HepG2 (cell line): ENCODE data around the gene ACSL5. TPM values are rescaled to one million over a fixed set of nuclear protein-coding genes. Genes with fewer than 3 reads are reported as not detected.
"Not testable (repeated sequence)": the region's sequence is repeated elsewhere in the genome, so short reads cannot be mapped to it uniquely, and the experiment has no call there.

Experiments used
- ATAC-seq: fragments of 200-7000 bp; cut with Tn5 transposase; 3 replicates; pipeline ENCODE4 v1.9.1; 2020; ENCODE audit warnings: mild to moderate bottlenecking, moderate library complexity
- BruUV-seq: library from RNA; stranded (reverse); fragments of 400-500 nt; replicated peaks from 2 replicates; lab custom pipeline; 2021; lab: Mats Ljungman, UMichigan
- CTCF ChIA-PET: fragments of 300-600 bp; formaldehyde crosslinking; extraction: SDS; loops from one replicate; lab custom pipeline; 2021; ENCODE audit warnings: low total read pairs, inconsistent platforms, low intra/inter-chr PET ratio; lab: Yijun Ruan, JAX
- POLR2A ChIA-PET: fragments of 350-600 bp; sonication (Branson Sonifier 250); formaldehyde crosslinking; loops from one replicate; lab custom pipeline; 2020; ENCODE audit warnings: antibody characterized with exemption, inconsistent platforms; lab: Yijun Ruan, JAX
- DNase-seq: peaks from one replicate; pipeline ENCODE4 v3.0.0-alpha.2; 2015; ENCODE audit warnings: low spot score
- FAIRE-seq: peaks from 3 replicates; lab custom pipeline; 2011; peaks lifted over from hg19 to GRCh38; lab: Jason Lieb, UNC
- H2AFZ ChIP-seq: one replicate; pipeline ENCODE4 v1.6.1; 2011; ENCODE audit warnings: low read length, inconsistent platforms
- H3K27ac ChIP-seq: fragments of 300-600 bp; 3 replicates; pipeline ENCODE4 v1.8.0; 2011; ENCODE audit warnings: mixed run types, mild to moderate bottlenecking, mixed read lengths, low read length, inconsistent platforms; ENCODE audit not compliant: insufficient read depth; ENCODE audit errors: extremely low read length
- H3K27me3 ChIP-seq, 2 experiments: fragments of 200-600 bp in 1 of 2; 2 replicates in 1 of 2; 3 replicates in 1 of 2; pipeline versions ENCODE4 v1.6.0 to v1.8.0; 2011; ENCODE audit warnings: low read length in 2 of 2, mild to moderate bottlenecking in 2 of 2, moderate library complexity in 2 of 2, inconsistent platforms in 1 of 2; ENCODE audit not compliant: insufficient read depth in 2 of 2, control insufficient read depth in 1 of 2
- H3K36me3 ChIP-seq, 2 experiments: fragments of 200-600 bp in 1 of 2; replicated peaks in 1 of 2; 2 replicates in 1 of 2; 3 replicates in 1 of 2; pipeline versions ENCODE4 v1.5.1 to v1.8.0; 2011; ENCODE audit warnings: low read length in 2 of 2, inconsistent platforms in 1 of 2; ENCODE audit not compliant: insufficient read depth in 2 of 2, control insufficient read depth in 1 of 2
- H3K4me1 ChIP-seq: 2 replicates; pipeline ENCODE4 v1.5.1; 2012; ENCODE audit warnings: low read length, inconsistent platforms; ENCODE audit not compliant: insufficient read depth
- H3K4me2 ChIP-seq: 2 replicates; pipeline ENCODE4 v1.6.0; 2011; ENCODE audit warnings: low read depth, low read length, inconsistent platforms
- H3K4me3 ChIP-seq, 3 experiments: fragments of 200-600 bp in 1 of 3; sonication (generic), shearing (Covaris generic) in 1 of 3; replicated peaks in 1 of 3; 2 replicates each; pipeline ENCODE4 v1.5.1; 2011 to 2016; ENCODE audit warnings: low read length in 3 of 3, inconsistent platforms in 2 of 3, low read depth in 2 of 3, mild to moderate bottlenecking in 2 of 3, control low read depth in 1 of 3, mixed read lengths in 1 of 3; ENCODE audit not compliant: insufficient read depth in 1 of 3
- H3K79me2 ChIP-seq: one replicate; pipeline ENCODE4 v1.6.1; 2011; ENCODE audit warnings: low read length, inconsistent platforms; ENCODE audit not compliant: insufficient read depth
- H3K9ac ChIP-seq: 2 replicates; pipeline ENCODE4 v1.6.0; 2011; ENCODE audit warnings: mild to moderate bottlenecking, low read depth, low read length, inconsistent platforms; ENCODE audit not compliant: insufficient read depth
- H3K9me3 ChIP-seq: 2 replicates; pipeline ENCODE4 v1.5.1; 2012; ENCODE audit warnings: mild to moderate bottlenecking, low read length
- H4K20me1 ChIP-seq: 2 replicates; pipeline ENCODE4 v1.6.0; 2011; ENCODE audit warnings: inconsistent platforms, mild to moderate bottlenecking, low read length, moderate library complexity; ENCODE audit not compliant: insufficient read depth
- CHCHD3 ChIP-seq: sonication (generic); formaldehyde crosslinking; IDR thresholded peaks from 2 replicates; pipeline ENCODE4 v1.8.0; 2022; ENCODE audit warnings: mild to moderate bottlenecking, missing genetic modification reagents, moderate library complexity
- FOSL2 ChIP-seq: sonication (generic); formaldehyde crosslinking; IDR thresholded peaks from 2 replicates; pipeline ENCODE4 v1.4.0; 2020; ENCODE audit warnings: missing genetic modification reagents
- HES4 ChIP-seq: sonication (generic); formaldehyde crosslinking; IDR thresholded peaks from 2 replicates; pipeline ENCODE4 v1.9.0; 2021; ENCODE audit warnings: mild to moderate bottlenecking, missing genetic modification reagents, borderline replicate concordance
- JUN ChIP-seq: sonication (generic); formaldehyde crosslinking; IDR thresholded peaks from 2 replicates; pipeline ENCODE4 v1.4.0; 2020; ENCODE audit warnings: mild to moderate bottlenecking, missing genetic modification reagents
- RXRB ChIP-seq: IDR thresholded peaks from 2 replicates; pipeline ENCODE4 v1.6.1; 2016; ENCODE audit warnings: borderline replicate concordance, missing genetic modification reagents, missing compliant biosample characterization
- SMC3 ChIP-seq: IDR thresholded peaks from 2 replicates; pipeline ENCODE4 v1.6.1; 2011; ENCODE audit warnings: low read length, improper control_type of control experiment
- TIGD3 ChIP-seq: sonication (generic); formaldehyde crosslinking; IDR thresholded peaks from 2 replicates; pipeline ENCODE4 v1.5.1; 2020; ENCODE audit warnings: mild to moderate bottlenecking, missing genetic modification reagents, borderline replicate concordance
- U2AF2 ChIP-seq: fragments of 200-400 bp; formaldehyde crosslinking; IDR thresholded peaks from 2 replicates; pipeline ENCODE4 v1.6.1; 2017; ENCODE audit warnings: low read depth, mild to moderate bottlenecking, low read length
- ZNF326 ChIP-seq: sonication (generic); formaldehyde crosslinking; IDR thresholded peaks from 2 replicates; pipeline ENCODE4 v1.4.0; 2020; ENCODE audit warnings: missing genetic modification reagents, borderline replicate concordance
- ZNF331 ChIP-seq: sonication (generic); formaldehyde crosslinking; IDR thresholded peaks from 2 replicates; pipeline ENCODE4 v1.4.0; 2020; ENCODE audit warnings: missing genetic modification reagents
- ZNF460 ChIP-seq: sonication (generic); formaldehyde crosslinking; IDR thresholded peaks from 2 replicates; pipeline ENCODE4 v1.5.1; 2020; ENCODE audit warnings: missing genetic modification reagents, mild to moderate bottlenecking, borderline replicate concordance
- WGBS: methylation state at CpG from one replicate; pipeline ENCODE4 v1.1.6; 2017; ENCODE audit warnings: low lambda C conversion rate; 5-methylcytosine and 5-hydroxymethylcytosine counted together
- in situ Hi-C: cut with HindIII; loops from 2 replicates; pipeline ENCODE4 v1.10.0; 2017; ENCODE audit warnings: low pct_unique_long_range_greater_than_20kb; ENCODE audit not compliant: extremely low pct_ligation_motif_present
- intact Hi-C: fragments of 100-400 bp; cut with micrococcal nuclease; formaldehyde crosslinking; loops from one replicate; pipeline ENCODE4 v1.10.0; 2022; ENCODE audit not compliant: unreplicated experiment
- polyA plus RNA-seq, 8 experiments: library from polyadenylated mRNA; depleted of rRNA in 3 of 8; stranded (reverse) in 7 of 8; unstranded in 1 of 8; fragments of >200 nt; fragmentation: Illumina TruSeq in 4 of 8; extraction: Trizol in 4 of 8; gene quantifications; 2 replicates each; pipeline versions ENCODE4 v1.2.1 to v1.2.3, GENCODE V29; 2011 to 2016; ENCODE audit warnings: low read depth in 4 of 8, missing spikeins in 1 of 8, mixed read lengths in 1 of 8; ENCODE audit not compliant: insufficient read depth in 1 of 8
- total RNA-seq, 5 experiments: library from RNA; depleted of rRNA; stranded (reverse); fragments of >200 nt; fragmentation: Illumina TruSeq; extraction: Trizol; gene quantifications; 2 replicates each; pipeline ENCODE4 v1.2.3, GENCODE V29; 2016; ENCODE audit warnings: low read depth in 1 of 5
- TF ChIP-seq, protein P1 (sequence below): sonication (generic); formaldehyde crosslinking; IDR thresholded peaks from 2 replicates; pipeline ENCODE4 v1.5.0; 2020; ENCODE audit warnings: missing genetic modification reagents

Gene ACSL5
- total and polyA plus RNA-seq, 2 of the 13 experiments (the other 11 are each of a cell fraction or from before 2014, with no cell fraction given): 56.4 to 82.5 TPM

DNA sequence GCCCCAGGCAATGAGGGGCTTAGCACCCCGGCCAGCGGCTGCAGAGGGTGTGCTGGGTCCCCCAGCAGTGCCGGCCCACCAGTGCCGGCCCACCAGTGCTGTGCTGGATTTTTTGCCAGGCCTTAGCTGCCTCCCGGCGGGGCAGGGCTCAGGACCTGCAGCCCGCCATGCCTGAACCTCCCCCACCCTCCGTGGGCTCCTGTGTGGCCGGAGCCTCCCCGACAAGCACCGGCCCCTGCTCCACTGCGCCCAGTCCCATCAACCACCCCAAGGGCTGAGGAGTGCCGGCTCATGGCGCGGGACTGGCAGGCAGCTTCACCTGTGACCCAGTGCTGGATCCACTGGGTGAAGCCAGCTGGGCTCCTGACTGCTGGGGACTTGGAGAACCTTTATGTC, 3.5 kb upstream of the ACSL5 start:
- ChIA-PET POLR2A (interaction anchor here (1.7 kb wide), 1 partner anchor 13 kb away, joined by 5 read pairs; no protein-coding TSS in a partner anchor), CTCF (no interaction called here)
- no peak for DNase-seq
- WGBS: 99% methylated on average over 12 of the region's 15 CpGs
- intact Hi-C loops: loop anchor here (5.0 kb wide), 1 partner anchor 38 kb away; no protein-coding TSS in a partner anchor
- no peak for ATAC-seq
- no peak for TF ChIP-seq ZNF326 (CRISPR knock-in tag)
- no peak for TF ChIP-seq TIGD3 (CRISPR knock-in tag)
- no peak for TF ChIP-seq ZNF331
- TF ChIP-seq U2AF2: no peak
- TF ChIP-seq CHCHD3 (CRISPR knock-in tag): no peak
- no peak for TF ChIP-seq RXRB (CRISPR knock-in tag)
- TF ChIP-seq SMC3: no peak
- TF ChIP-seq ZNF460: no peak
- TF ChIP-seq HES4 (CRISPR knock-in tag): no peak
- no peak for TF ChIP-seq FOSL2 (CRISPR knock-in tag)
- no peak for TF ChIP-seq JUN (CRISPR knock-in tag)
- TF ChIP-seq, protein P1, sequence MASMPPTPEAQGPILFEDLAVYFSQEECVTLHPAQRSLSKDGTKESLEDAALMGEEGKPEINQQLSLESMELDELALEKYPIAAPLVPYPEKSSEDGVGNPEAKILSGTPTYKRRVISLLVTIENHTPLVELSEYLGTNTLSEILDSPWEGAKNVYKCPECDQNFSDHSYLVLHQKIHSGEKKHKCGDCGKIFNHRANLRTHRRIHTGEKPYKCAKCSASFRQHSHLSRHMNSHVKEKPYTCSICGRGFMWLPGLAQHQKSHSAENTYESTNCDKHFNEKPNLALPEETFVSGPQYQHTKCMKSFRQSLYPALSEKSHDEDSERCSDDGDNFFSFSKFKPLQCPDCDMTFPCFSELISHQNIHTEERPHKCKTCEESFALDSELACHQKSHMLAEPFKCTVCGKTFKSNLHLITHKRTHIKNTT: no peak
- H4K20me1 ChIP-seq: no peaks in the 10 kb centered on the region
- in situ Hi-C loops: no loop called here
- no peak overlapping the region for H3K9ac ChIP-seq
- no peaks in the 10 kb centered on the region for H3K9me3 ChIP-seq
- no peak overlapping the region for H3K27ac ChIP-seq
- no peak overlapping the region for H3K4me2 ChIP-seq
- FAIRE-seq: no peak
- H3K4me3 ChIP-seq: no peak overlapping the region
- H3K27me3 ChIP-seq: no peaks in the 10 kb centered on the region
- no TSS peak for BruUV-seq
- H3K36me3 ChIP-seq: no peaks in the 10 kb centered on the region
- H3K4me1 ChIP-seq: peaks cover 55% of the 10 kb centered on the region
- H2AFZ ChIP-seq: no peak overlapping the region
- H3K79me2 ChIP-seq: peaks cover 13% of the 10 kb centered on the region

- POLR2A ChIA-PET: interaction anchor here (1.0 to 1.7 kb wide), 3 partner anchors 9 to 12 kb away, joined by 3 to 5 read pairs (median 3); no protein-coding TSS in a partner anchor
- H3K9me3 ChIP-seq, DNase-seq, H2AFZ ChIP-seq, H3K4me2 ChIP-seq, H3K27ac ChIP-seq, H3K36me3 ChIP-seq, in situ Hi-C loops, H3K4me3 ChIP-seq, ATAC-seq, BruUV-seq, CTCF ChIA-PET, H4K20me1 ChIP-seq, H3K27me3 ChIP-seq, H3K9ac ChIP-seq, FAIRE-seq: not testable (repeated sequence)
- Histone ChIP-seq H3K79me2 (peaks cover 22% of the 10 kb centered on the region), H3K4me1 (peaks cover 52% of the 10 kb centered on the region)
- intact Hi-C loops: loop anchor here (5.0 kb wide), 1 partner anchor 39 kb away; no protein-coding TSS in a partner anchor
- WGBS: 93% methylated on average over 11 of the region's 13 CpGs
Observed at GRCh38 chr10:112371326-112371725, 2.6 kb upstream of the ACSL5 start.
